IPS-18a (cell line): ENCODE results near the gene C12orf43.

ENCODE experiments used
- H3K27ac ChIP-seq: one replicate; pipeline ENCODE4 v1.5.1; 2013; ENCODE audit warnings: low read length
- H3K27me3 ChIP-seq: one replicate; pipeline ENCODE4 v1.6.1; 2013; ENCODE audit warnings: mild to moderate bottlenecking, low read length; ENCODE audit not compliant: control insufficient read depth, insufficient read depth
- H3K36me3 ChIP-seq: one replicate; pipeline ENCODE4 v1.6.1; 2013; ENCODE audit warnings: low read depth, low read length; ENCODE audit not compliant: control insufficient read depth
- H3K4me1 ChIP-seq: one replicate; pipeline ENCODE4 v1.6.1; 2013; ENCODE audit warnings: low read depth, low read length; ENCODE audit not compliant: control insufficient read depth
- H3K4me3 ChIP-seq: one replicate; pipeline ENCODE4 v1.5.1; 2013; ENCODE audit warnings: low read length
- H3K9ac ChIP-seq: one replicate; pipeline ENCODE4 v1.6.1; 2013; ENCODE audit warnings: mild to moderate bottlenecking, low read length, moderate library complexity
- H3K9me3 ChIP-seq: one replicate; pipeline ENCODE4 v1.6.1; 2013; ENCODE audit warnings: low read depth, low read length; ENCODE audit not compliant: control insufficient read depth

The C12orf43 gene

DNA sequence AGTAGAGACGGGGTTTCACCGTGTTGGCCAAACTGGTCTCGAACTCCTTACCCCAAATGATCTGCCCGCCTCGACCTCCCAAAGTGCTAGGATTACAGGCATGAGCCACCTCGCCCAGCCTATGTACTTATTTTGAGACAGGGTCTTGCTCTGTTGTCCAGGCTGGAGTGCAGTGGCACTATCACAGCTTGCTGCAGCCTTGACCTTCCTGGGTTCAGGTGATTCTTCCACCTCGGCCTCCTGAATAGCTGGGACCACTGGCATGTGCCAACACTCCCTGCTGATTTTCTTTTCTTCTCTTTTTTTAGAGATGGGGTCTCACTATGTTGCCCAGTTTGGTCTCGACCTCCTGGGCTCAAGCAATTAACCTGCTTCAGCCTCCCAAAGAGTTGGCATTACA is 52.0 kb downstream of the C12orf43 start:
- Histone ChIP-seq H3K4me1 (no peaks in the 10 kb centered on the region), H3K27me3 (no peaks in the 10 kb centered on the region), H3K9ac (no peak overlapping the region), H3K36me3 (no peaks in the 10 kb centered on the region), H3K9me3 (no peaks in the 10 kb centered on the region), H3K4me3 (no peak overlapping the region), H3K27ac (no peak overlapping the region)

GRCh38 chr12:120962532-120963020 is 53.7 kb downstream of the C12orf43 start:
- no peaks in the 10 kb centered on the region for H3K36me3 ChIP-seq
- no peaks in the 10 kb centered on the region for H3K4me1 ChIP-seq
- H3K27me3 ChIP-seq, result no peaks in the 10 kb centered on the region
- H3K27ac ChIP-seq, result no peak overlapping the region
- H3K4me3 ChIP-seq, result no peak overlapping the region
- H3K9ac ChIP-seq, result no peak overlapping the region
- no peaks in the 10 kb centered on the region for H3K9me3 ChIP-seq

DNA sequence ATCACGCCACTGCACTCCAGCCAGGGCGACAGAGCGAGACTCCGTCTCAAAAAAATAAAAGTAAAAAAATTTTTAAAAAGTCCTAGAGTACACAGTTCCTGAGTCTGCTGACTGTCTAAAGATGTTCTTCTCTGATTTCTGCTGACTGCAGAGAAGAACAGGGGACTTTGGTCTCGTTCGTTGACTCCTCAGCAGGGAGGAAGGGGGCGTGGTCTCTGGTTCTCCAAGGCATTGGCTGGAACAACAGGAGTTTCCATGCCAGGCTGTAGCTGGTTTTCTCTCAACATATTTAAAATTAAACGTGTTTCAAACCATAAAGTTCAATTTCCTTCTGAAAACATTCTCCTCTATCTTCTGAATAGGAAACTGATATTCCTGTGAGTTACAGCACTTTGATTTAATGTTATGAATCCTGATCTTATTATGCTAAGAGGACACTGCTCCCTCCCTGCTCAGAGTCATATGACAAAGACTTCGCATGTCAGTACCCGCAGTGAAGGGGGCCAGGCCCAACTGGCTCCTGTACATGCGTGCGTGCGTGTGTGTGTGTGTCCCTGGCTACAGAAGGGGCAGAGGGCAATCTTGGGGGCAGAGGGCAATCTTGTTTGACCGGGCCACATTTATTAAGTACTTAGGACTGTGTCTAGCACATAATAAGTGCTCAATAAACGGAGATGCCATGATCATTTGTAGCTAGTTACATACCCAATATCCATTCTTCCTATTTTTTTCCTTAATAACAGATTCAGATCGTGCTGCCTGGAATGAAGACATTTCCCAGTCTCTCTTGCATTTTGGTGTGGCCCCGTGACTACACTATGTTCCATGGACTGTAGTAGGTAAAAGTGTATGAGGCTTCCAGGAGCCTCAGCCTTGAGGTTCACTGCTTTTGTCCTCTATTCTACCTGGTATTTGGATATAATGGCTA is 54.4 kb downstream of the C12orf43 start:
- no peaks in the 10 kb centered on the region for H3K27me3 ChIP-seq
- H3K9ac ChIP-seq, result no peak overlapping the region
- no peaks in the 10 kb centered on the region for H3K9me3 ChIP-seq
- H3K4me1 ChIP-seq, result no peaks in the 10 kb centered on the region
- H3K4me3 ChIP-seq, result no peak overlapping the region
- no peak overlapping the region for H3K27ac ChIP-seq
- no peaks in the 10 kb centered on the region for H3K36me3 ChIP-seq

DNA sequence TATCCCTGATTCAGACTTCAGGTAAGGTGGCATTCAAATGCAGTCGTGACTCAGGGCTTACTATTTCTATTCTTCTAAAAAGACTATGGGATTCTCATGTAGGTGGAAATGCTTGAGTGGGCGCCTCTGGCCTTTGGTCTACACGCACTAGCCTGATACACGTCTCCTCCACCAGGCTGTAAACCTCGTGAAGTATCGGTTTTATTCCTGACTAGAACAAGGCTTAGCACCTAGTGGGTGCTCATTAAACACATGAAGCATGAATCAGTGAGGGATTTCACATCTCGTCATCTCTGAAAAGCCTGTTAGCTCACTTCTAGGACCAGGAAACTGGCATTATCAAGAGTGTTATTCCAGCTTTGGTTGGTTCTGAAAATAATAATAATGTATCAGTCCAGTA is 55.6 kb downstream of the C12orf43 start:
- Histone ChIP-seq H3K36me3 (no peaks in the 10 kb centered on the region), H3K9ac (no peak overlapping the region), H3K4me3 (no peak overlapping the region), H3K27ac (no peak overlapping the region), H3K4me1 (no peaks in the 10 kb centered on the region), H3K27me3 (no peaks in the 10 kb centered on the region), H3K9me3 (no peaks in the 10 kb centered on the region)

- no peak overlapping the region for H3K4me3 ChIP-seq
- H3K9ac ChIP-seq, result no peak overlapping the region
- H3K9me3 ChIP-seq, result no peaks in the 10 kb centered on the region
- no peaks in the 10 kb centered on the region for H3K4me1 ChIP-seq
- no peaks in the 10 kb centered on the region for H3K36me3 ChIP-seq
- H3K27me3 ChIP-seq, result no peaks in the 10 kb centered on the region
- no peak overlapping the region for H3K27ac ChIP-seq
Measured at GRCh38 chr12:120959111-120959878, 57.0 kb downstream of the C12orf43 start.

DNA sequence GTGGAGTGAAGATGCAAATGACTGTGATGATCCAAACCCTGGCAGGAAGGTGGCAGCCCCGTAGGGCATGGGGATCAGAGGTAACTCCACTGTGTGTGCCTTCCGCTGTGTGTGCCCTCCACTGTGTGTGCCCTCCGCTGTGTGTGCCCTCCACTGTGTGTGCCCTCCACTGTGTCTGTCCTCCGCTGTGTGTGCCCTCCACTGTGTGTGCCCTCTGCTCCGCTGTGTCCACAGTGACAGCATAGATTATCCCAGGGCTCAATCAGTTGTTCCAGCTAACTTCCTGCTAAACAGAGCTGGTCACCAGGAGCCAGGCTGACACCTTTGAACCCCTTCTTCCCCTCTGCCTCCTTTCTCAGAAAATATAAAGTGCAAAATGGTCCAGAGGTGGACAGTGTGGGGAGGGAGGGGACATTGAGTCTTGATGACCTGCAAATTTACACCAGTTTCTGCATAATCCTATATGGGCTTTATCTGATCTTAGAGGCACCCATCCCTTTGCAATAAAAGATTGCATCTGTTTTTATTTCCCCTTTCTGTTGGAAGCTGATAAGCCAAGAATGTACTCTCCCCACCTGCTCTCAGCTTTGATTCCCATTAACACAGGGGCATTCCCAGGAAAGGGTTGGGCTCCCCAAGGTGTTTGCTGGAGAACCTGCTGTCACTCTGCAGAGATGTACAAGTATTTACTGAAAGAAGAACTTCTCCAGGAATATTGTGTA is 59.5 kb downstream of the C12orf43 start:
- no peak overlapping the region for H3K4me3 ChIP-seq
- H3K27me3 ChIP-seq, result no peaks in the 10 kb centered on the region
- no peaks in the 10 kb centered on the region for H3K36me3 ChIP-seq
- no peaks in the 10 kb centered on the region for H3K9me3 ChIP-seq
- no peak overlapping the region for H3K9ac ChIP-seq
- no peak overlapping the region for H3K27ac ChIP-seq
- H3K4me1 ChIP-seq, result no peaks in the 10 kb centered on the region

GRCh38 chr12:120955232-120955631 is 61.1 kb downstream of the C12orf43 start:
- Histone ChIP-seq H3K27me3 (no peaks in the 10 kb centered on the region), H3K27ac (no peak overlapping the region), H3K9me3 (no peaks in the 10 kb centered on the region), H3K4me1 (no peaks in the 10 kb centered on the region), H3K36me3 (no peaks in the 10 kb centered on the region), H3K4me3 (no peak overlapping the region), H3K9ac (no peak overlapping the region)

DNA sequence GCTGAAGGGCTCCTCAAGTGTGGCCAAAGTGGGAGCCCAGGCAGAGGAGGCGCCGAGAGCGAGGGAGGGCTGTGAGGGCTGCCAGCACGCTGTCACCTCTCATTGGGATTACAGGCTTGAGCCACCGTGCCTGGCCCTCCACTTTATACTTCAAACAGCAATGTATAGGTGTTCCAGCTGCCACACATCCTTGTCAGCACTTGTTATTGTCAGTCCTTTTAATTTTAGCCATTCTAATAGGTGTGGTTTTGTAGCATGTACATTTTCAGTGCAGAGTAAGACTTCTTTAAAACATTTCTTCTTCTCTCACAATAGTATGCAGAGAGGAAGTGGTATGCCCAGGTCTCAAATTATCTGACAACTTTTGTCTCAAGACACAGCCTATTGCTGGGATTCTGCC is 65.5 kb downstream of the C12orf43 start:
- Histone ChIP-seq H3K9me3 (no peaks in the 10 kb centered on the region), H3K9ac (no peak overlapping the region)

More for the DNA sequence above, 65.5 kb downstream of the C12orf43 start:
- Histone ChIP-seq H3K27me3 (no peaks in the 10 kb centered on the region), H3K27ac (no peak overlapping the region), H3K4me1 (no peaks in the 10 kb centered on the region), H3K4me3 (no peak overlapping the region), H3K36me3 (no peaks in the 10 kb centered on the region)
